ENCODE results near the gene ZMYND19.
"Not testable (repeated sequence)": the region's sequence is repeated elsewhere in the genome, so short reads cannot be mapped to it uniquely, and the experiment has no call there.

ZMYND19 gene

DNA sequence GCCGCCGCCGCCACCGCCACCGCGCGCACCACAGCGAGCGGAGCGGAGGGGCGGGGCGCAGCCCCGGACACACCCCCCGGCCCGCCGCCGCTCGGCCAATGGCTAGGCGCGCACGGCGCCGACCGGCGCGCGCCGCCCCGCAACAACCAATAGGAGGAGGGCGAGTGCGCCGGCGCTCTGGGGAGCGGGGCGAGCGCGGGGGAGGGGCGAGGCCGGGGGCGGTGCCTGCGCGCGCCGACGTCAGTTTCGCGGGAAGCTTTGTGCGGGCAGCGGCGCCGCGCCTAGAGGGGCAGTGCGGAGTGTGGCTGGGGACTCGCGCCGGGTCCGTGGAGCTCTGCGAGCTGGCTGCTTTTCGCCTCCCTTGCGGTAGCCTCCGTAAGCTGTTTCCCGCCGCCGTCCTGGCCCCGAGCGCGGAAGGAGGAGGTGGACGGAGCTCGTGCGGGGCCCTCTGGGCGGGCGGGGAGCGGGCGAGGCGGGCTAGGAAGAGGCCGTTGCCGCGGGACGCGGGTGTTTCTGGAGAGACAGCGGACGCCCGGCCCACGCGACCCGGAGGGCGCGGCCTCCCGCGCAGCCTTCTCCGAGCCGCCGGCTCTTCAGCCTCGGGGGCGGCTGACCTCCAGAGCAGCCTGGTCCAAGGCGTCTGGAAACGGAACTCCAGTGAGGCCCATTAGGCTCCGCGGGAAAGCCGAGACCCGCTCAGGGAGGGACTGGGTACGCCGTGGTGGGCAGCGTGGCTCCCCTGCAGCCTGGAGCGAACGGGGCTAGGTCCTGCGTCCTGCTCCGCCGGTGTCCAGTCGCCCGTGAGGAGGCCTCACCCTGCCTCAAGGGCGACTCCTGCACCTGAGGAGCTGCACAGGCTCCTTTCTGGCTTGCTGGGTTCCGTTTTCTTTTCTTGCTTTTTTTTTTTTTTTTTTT, at the start of gene ZMYND19:
Gene ZMYND19, minus strand, starts transcription at position 44 of the 915 bp plus-strand sequence. CDS start 249 bp downstream, outside the sequence.
- peak; percentile 80 for DNase-seq

DNA sequence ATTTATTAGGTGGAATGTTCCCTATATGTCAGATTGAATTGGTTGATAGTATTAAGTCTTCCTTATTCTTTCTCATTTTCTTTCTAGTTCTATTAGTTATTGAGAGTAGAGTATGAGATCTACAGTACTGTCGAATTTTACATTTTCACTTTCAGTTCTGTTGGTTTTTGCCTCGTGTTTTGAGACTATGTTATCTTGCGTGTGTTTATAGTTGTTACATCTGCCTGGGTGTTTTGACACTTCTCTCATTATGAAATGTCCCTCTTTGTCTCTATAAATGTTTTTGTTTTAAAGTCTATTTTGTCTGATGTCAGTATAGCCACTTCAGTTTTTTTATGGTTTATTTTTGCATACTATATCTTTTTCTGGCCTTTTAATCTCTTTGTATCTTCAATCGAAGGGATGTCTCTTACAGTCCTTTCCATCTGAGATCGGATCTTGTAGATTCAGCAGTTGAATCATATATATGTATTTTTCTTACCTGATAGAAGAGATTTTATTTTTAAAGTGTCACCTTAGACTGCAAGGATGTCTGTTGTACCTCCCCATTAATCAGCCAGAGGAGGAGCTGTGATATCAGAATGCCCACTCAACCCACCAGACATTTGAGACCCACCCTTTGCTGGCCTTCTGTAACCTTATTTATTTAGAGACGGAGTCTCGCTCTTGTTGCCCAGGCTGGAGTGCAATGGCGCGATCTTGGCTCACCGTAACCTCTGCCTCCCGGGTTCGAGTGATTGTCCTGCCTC, 49.2 kb upstream of the ZMYND19 start:
- no peak for DNase-seq

DNA sequence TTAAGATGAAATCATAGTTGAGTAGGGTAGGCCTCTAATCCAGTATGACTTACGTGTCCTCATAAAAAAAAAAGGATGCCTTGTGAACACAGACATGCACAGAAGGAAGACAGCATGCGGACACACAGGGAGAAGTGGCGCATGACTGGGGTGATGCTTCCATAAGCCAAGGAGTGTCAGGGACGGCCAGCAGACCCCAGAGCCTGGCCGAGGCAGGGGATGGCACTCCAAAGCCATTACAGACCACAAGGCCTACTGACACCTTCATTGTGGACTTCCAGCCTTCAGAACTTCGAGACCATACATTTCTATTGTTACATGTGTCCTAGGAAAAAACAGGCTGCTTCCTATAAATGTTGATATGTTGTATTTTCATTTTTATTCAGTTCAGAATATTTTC, 48.4 kb upstream of the ZMYND19 start:
- DNase-seq: no peak

DNA sequence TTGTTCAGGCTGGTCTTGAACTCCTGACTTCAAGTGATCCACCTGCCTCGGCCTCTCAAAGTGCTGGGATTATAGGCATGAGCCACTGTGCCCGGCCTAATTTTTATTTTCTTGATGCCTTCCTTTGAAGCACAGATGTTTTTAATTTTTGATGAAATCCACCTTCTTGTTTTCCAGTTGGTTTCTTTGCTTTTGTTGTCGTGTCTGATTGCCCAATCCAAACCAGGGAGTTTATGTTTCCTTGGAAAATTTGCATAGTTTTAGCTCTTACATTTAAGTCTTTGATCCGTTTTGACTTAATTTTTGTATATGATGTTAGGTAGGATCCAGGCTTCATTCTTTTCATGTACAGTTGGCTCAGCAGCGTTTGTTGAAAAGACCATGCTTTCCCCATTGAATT, 43.7 kb upstream of the ZMYND19 start:
- no peak for DNase-seq

DNA sequence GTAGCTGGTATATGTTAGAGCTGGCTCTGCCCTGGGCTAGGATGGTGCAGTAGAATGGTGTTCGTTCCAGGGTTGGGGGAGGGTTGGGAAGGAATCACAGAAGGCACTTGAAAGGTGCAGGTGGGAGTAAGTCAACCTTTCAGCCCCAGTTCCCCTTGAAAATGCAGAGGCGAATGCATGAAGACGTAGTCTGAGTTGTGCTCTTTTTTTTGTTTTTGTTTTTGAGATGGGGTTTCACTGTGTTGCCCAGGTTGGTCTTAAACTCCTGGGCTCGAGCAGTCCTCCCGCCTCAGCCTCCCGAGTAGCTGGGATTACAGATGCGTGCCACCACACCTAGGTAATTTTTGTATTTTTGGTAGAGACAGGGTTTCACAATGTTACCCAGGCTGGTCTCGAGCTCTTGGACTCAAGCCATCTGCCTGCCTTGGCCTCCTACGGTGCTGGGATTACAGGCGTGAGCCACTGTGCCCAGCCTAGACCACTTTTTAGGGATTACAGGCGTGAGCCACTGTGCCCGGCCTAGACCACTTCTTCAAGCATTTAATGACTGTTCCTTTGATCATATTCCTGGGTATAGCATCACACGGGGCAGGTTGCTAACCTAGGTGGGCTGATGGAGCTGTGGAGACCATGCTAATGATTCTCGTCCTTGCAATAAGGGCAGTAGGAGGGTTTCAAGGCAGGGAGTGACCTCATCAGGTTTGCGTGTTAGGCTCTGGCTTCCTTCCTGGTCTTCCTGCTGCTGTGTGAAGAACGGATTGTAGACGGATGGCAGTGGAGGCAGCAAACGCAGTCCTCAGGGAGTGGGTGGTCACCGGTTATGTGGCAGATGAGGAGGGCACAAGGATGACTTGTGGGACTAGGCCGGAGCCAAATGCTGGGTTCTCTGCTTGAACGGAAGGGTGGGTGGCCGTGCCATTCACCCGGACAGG, 42.2 kb upstream of the ZMYND19 start:
- DNase-seq: no peak

DNA sequence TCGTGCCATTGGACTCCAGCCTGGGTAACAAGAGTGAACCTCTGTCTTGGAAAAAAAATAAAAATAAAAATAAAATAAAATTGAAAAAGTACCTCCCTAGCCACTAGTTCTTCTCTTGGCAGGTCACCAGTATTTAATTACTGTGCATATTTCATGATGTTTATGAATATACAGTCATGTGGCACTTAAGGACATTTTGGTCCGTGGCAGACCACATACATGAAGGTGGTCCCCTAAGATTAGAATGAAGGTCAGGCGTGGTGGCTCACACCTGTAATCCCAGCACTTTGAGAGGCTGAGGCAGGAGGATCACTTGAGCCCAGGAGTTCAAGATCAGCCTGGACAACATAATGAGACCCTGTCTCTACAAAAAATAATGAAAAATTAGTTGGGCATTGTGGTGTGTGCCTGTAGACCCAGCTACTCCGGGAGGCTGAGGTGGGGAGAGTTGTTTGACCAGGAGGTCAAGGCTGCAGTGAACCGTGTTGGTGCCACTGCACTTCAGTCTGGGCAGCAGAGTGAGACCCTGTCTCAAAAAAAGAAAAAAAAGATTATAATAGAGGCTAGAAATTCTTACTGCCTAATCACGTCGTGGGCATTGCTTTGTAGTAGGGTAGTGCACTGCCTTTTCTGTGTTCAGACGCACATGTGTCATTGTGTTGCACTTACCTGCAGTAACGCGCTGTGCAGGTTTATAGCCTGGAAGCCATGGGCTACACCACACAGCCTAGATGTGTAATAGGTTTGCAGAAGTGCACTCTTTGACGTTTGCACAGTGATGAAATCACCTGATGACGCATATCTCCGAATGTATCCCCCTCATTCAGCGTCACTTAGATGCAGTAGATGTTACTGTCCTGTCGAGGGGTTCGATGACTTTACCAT, 41.3 kb upstream of the ZMYND19 start:
- no peak for DNase-seq

DNA sequence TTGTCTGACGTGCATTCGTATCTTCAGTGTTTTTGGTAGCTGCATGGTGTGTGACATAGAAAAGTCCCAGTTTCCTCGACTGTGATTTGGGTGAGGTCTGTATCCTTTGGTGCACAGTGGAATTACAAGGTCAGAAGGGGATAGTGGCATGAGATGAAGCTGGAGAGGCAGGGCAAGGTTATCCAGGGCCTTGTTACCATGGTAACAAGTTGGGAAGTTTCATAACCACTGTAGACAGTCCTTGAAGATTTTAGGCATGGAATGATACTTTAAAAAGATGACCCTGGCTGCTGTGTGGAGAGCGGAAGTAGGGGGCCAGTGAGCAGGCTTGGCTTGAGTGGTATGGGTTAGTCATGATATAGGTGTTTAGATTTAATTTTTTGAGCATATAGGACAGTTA, 40.4 kb upstream of the ZMYND19 start:
- DNase-seq: no peak

DNA sequence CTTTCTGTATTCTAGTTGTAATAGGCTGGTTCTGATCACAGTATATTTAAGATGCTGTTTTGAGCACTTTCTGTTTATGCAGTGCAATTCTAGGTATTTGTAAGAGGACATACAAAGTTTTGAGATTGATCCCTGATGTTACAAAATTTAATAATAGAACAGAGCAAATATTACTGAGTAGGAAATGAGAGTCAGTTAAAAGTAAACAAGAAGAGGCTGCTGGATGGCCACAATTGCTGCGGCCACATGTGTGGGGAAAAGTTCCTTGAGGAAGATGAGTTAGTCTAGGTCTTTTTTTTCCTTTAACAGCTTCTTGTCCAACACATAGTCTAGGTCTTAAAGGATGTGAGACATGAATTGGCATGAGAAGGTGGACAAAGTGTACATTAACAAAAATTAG, 39.8 kb upstream of the ZMYND19 start:
- no peak for DNase-seq

DNA sequence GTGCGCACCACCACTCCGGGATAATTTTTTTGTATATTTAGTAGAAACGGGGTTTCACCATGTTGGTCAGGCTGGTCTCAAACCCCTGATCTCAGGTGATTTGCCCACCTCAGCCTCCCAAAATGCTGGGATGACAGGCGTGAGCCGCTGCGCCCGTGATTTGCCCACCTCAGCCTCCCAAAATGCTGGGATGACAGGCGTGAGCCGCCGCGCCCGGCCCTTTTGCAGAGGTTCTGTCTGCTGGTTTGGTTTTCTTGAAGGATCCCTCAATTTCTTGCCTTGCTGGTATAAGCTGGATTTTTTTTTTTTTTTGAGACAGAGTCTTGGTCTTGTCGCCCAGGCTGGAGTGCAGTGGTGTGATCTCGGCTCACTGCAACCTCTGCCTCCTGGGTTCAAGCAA, 37.1 kb upstream of the ZMYND19 start:
- not testable (repeated sequence) for DNase-seq

DNA sequence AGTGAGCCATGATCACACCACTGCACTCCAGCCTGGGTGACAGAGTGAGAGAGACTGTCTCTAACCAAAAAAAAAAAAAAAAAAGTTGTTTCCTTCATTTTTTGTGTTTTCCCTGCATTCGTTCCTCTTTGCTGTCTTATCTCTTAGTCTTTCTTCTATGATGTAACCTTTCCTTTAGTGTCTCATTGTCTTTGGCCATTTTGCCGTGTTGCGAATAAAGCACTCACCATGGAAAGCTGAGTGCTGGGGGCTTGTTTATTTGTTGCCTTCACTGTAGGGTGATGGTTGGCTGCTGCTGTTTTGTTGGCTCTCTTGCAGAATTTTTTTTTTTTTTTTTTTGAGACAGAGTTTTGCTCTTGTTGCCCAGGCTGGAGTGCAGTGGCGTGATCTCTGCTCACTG, 36.2 kb upstream of the ZMYND19 start:
- DNase-seq: no peak

DNA sequence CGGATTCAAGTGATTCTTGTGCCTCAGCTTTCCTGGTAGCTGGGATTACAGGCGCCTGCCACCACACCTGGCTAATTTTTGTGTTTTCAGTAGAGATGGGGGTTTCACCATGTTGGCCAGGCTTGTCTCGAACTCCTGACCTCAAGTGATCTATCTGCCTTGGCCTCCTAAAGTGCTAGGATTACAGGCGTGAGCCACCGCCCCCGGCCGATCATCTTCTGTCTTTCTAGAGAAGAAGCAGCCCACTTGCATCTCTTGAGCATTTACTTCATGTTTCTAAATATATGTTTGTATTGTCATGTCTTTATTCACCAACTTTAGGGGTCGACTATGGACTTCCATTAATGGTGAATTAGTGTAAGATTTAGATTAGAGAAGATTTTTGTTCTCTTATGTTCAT, 31.9 kb upstream of the ZMYND19 start:
- DNase-seq: not testable (repeated sequence)

DNA sequence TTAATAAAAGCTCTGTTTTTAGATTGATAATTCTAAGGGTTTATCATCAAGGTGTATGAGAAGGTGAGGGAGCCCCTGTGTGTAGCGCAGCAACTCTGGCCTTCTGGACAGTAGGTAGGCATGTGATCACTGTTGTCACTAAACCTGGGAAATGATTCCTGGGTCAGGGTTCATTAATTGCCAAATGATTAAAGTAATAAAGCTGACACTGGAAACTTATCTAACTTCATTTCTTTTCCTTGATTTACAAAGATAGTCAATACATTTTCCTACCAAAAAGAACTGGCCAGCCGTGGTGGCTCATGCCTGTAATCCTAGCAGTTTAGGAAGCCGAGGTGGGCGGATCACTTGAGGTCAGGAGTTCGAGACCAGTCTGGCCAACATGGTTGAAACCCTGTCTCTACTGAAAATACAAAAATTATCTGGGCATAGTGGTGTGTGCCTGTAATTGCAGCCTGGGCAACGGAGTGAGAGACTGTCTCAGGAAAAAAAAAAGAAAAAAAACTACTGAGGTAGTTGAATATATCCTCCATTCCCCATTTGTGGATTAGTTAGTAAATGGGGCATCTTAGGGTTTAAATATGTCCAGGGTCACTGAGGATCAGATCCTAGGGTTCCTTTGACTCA, 30.9 kb upstream of the ZMYND19 start:
- DNase-seq: no peak

DNA sequence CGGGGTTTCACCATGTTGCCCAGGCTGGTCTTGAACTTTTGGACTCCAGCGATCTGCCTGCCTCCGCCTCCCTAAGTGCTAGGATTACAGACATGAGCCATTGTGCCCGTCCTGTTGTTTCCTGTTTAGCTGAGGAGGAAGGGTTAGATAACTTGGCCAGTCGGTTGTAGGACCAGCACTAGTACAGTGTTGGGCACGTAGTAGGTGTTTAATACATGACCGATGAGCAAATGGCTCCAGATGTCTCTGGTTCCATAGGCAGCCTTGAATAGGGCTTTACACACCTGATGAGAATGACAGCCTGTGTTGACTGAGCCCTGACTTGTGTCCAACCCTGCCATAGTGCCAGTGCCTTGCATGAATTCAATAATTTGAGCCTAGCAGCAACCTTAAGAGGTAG, 30.3 kb upstream of the ZMYND19 start:
- no peak for DNase-seq

DNA sequence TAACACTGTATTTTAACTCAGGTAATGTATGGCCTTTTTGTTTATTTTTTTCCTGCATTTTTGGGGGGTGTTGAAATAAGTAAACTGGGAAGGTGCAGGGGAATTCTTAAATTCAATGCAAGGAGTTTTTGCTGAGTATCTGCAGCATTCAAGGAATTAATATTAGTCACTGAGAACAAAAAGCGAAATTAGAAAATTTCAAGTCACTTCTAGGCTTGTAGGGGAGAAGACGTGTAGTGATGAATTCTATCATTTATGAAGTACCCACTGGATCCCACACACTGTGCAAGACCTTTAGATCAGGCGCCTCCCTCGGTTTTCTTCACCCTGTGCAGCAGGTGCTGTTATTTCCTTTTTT, 29.7 kb upstream of the ZMYND19 start:
- DNase-seq: no peak

DNA sequence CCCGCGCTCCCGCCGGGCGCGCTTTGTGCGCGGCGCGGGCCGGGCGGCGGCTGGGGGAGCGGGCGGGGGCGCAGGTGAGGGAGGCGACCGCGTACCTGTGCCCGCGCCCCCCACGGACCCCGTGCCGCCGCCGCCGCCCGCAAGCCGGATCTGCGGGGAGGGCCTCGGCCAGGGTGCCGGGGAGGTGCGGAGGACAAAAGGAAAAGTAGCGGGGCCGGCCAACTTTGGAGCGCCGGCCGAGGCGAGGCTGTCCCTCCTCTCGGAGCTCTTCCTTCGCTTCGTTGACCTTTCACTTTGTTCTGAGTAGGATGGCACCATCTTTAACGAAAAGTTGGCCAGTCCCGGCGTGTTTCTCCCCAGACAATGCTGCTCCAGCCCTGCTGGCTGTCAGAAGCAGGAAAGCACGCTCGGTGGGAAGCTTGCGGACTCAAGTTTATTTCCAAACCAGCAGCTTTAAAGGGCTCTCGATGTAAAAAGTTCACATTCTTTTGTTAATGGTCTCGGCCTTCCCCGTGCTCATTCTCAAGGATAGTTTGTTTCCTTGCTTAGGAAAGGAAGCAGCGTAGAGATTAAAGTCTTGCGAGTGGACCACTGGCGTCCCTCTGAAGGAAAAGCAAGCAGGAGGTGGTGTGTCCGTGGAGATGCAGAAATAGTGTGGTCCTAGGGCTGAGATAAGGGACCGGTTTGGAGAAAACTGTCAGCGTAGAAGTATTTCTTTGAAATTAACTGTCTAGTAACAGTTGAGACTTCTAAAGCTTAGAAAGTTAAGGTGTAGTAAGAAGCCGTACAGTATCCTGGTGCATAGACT, 29.1 kb upstream of the ZMYND19 start:
- DNase-seq: no peak

DNA sequence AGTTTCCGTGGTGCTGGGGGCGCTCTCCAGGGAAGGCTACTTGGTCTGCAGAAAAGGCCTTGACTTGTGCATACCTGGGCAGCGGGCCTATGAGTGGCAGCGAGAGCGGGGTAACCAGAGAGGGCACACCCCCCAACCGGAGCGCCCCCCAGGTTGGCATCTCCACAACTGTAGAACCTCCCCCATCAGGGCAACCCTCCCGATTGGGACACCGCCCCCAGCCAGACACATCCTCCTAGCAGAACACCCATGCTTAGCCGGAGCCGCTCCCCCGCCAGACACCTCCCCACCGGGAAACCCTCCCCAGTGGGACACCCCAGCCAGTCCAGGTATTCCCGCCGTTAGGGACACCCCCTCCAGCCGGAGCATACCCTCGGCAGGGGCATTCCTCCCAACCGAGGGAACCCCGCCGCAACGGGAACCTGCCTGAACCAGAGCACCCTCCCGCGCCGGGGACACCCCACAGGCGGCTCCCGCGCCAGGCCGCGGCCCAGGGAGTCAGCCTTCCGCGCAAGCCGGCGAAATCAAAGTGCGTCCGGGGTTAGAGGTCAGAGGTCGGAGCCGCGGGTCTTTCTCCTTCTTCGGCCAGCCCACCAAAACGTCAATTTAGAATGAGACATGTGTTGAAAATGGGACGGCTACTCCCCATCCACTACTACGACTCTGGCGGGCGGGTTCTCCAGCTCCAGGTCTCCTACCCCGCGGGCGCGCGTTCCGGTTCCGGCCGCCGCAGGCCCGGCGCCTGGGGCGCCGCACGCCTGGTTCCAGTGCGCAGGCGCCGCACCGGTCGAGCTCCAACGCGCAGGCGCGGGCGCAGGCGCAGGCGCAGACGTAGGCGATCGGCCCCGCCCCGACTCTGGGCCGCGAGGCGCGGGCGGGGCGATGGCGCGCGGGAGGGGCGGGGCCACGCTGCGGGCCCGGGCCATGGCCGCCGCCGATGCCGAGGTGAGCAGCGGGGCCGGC, 28.1 kb upstream of the ZMYND19 start, which contains the start of gene EHMT1:
Gene EHMT1, plus strand, starts transcription at position 901 of the 963 bp plus-strand sequence. Its CDS starts 24 bp downstream, at position 925.
- DNase-seq: peak; percentile 64

DNA sequence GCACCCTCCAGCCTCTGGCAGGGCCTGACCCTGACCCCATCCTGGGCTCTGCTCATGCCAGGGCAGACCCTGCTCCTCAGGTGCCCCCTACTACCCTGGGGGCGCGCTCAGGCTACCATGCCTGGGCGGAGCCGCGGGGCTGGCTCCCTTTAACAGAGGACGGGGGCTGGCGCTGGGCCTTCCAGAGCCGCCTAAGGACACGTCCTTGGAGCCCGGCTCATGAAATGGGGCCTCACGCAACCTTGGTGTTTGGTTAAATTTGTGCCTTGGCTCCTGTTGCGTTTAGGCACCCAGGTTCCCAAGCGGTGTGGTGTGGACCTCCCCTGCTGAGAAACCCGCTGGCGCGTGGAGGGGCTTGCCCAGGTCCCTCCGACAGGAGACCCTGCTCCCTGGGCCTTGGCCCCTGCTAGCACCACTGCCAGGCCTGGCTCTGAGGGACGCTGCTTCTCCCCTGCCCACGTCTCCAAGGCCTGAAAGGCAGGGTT, 25.1 kb upstream of the ZMYND19 start:
- DNase-seq: no peak

DNA sequence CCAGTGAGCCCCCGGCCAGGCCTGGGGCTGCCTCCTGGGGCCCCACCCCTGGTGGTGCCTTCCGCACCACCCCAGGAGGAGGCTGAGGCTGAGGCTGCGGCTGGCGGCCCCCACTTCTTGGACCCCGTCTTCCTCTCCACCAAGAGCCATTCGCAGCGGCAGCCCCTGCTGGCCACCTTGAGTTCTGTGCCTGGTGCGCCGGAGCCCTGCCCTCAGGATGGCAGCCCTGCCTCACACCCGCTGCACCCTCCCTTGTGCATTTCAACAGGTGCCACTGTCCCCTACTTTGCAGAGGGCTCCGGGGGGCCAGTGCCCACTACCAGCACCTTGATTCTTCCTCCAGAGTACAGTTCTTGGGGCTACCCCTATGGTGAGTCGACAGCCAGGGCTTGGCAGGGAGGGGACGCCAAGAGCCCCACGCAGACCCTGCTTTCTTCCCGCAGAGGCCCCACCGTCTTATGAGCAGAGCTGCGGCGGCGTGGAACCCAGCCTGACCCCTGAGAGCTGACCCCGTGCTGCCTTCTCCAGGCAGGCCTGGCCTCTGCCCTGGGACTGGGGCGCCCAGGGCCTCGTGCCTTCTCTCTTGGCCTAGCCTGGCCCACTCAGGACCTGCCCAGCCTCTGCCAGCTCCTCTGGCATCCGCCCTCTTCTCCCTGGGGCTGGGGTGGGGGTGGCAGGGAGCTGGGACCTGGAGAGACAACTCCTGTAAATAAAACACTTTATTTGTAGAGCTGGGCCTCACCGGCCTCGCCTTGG, 24.5 kb upstream of the ZMYND19 start:
- no peak for DNase-seq
